Cardiac fibroblast (primary cell): ENCODE data around the gene CRACR2B.

Source experiments
- DNase-seq, 2 donors: peaks; one replicate each; pipeline versions ENCODE4 v3.0.0 to v3.0.0-alpha.2; 2010; ENCODE audit warnings: low read depth in 2 of 2
- H3K4me3 ChIP-seq, 2 donors: replicated peaks in 1 of 2; 1 replicate in 1 of 2; 2 replicates in 1 of 2; pipeline ENCODE4 v1.5.1; 2011; ENCODE audit warnings: low read depth in 2 of 2, low read length in 2 of 2, mild to moderate bottlenecking in 2 of 2, moderate library complexity in 1 of 2
- TF ChIP-seq, protein P1 (sequence below): IDR thresholded peaks from one replicate; pipeline ENCODE4 v1.5.1; 2011; ENCODE audit warnings: low read depth, mild to moderate bottlenecking, low read length, inconsistent platforms

CRACR2B gene

DNA sequence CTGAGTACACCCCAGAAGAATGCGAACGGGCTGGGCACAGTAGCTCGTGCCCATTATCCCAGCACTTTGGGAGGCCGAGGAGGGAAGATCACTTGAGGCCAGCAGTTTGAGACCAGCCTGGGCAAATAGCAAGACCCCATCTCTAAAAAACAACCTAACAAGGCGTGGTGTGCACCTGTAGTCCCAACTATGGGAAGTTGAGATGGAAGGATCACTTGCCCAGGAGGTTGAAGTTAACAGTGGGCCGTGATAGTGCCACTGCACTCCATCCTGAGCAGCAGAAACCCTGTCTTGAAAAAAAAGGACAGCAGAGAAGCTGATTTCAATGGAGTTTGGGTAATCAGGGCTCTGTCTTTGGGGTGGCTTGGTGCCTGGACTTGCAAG lies 14.7 kb upstream of the CRACR2B start:
- DNase-seq = no peak
- no peak overlapping the region for H3K4me3 ChIP-seq
- TF ChIP-seq, protein P1, sequence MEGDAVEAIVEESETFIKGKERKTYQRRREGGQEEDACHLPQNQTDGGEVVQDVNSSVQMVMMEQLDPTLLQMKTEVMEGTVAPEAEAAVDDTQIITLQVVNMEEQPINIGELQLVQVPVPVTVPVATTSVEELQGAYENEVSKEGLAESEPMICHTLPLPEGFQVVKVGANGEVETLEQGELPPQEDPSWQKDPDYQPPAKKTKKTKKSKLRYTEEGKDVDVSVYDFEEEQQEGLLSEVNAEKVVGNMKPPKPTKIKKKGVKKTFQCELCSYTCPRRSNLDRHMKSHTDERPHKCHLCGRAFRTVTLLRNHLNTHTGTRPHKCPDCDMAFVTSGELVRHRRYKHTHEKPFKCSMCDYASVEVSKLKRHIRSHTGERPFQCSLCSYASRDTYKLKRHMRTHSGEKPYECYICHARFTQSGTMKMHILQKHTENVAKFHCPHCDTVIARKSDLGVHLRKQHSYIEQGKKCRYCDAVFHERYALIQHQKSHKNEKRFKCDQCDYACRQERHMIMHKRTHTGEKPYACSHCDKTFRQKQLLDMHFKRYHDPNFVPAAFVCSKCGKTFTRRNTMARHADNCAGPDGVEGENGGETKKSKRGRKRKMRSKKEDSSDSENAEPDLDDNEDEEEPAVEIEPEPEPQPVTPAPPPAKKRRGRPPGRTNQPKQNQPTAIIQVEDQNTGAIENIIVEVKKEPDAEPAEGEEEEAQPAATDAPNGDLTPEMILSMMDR = no peak

DNA sequence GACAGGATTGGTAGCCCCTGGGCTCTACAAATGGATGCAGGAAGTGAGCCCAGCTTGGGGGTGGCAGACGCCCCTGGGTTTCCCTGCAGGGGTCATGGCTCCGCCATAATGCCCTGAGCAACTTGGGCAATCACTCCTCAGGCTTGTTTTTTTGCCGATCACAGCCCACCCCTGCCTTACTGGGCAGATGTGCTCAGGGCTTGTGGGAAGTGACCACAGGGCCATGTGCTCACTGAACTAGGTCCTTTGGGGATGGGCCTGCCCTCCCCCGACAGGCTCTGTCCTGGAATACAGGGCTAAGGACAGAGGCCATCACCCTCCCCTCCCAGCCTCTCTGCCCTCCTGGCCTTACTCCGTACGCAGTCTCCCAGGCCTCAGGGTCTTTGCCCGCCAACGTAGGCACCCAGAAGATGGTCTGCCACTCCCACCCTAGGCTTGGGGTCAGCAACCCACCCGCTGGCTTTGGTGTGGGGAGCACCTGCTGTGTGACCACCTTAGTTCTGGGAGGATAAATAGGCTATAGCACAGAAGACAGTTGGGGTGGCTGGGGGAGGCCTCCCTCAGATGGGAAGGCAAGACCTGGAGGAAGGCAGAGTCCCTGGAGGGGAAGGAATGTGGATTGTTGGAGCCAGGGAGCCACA lies 14.1 kb upstream of the CRACR2B start:
- TF ChIP-seq, protein P1 = no peak
- no peak overlapping the region for H3K4me3 ChIP-seq
- DNase-seq = no peak

DNA sequence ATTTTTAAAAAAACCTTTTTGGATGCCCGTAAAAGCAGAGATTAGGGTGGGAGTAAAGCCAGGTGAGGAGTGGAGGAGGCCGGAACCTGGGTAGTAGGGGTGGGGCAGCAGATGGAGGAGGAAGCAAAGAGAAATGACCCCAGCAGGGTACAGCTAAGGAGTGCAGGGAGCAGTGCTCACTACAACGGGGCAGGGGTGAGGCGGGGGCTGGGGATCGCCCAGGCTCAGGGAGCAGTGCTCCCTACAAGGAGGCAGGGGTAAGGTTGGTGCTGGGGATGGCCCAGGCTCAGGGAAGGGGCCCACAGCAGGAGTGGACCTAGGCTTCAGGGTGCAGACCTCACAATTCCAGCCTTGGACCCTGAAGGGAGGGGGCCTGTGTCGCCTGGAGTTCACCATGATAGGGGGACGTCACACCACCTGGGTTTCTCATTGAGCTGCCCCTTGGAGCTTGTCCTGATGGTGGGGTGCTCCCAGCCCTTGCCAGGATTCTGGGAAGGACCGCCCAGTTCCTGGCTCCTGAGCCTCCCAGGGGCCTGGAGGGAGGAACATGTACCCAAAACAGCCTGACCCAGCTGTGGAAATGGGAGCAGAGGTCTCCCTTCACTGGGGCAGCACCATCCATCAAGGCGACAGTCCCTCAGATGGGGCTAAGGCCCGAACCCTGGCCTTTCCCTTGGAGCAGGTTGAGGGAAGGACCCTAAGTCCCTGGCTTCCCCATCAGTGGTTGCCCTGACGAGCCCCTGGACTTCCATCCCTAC lies 11.9 kb upstream of the CRACR2B start:
- DNase-seq = no peak
- H3K4me3 ChIP-seq = no peak overlapping the region
- TF ChIP-seq, protein P1 = no peak

DNA sequence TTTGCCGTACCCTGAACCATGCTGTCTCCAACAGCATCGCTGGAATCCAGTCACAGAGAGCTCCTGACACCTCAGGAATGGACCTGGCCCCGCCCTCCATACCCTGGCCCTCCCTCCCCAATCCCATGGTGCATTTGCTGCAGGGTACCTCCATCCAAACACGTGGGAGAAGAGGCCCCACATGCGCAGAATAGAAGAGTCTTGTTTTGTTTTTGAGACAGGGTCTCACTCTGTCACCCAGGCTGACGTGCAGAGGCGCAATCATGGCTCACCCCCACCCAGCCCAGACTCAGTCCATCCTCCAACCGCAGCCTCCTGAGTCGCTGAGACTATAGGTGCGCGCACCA lies 11.3 kb upstream of the CRACR2B start:
- TF ChIP-seq, protein P1 = no peak
- DNase-seq = no peak
- H3K4me3 ChIP-seq = no peak overlapping the region

DNA sequence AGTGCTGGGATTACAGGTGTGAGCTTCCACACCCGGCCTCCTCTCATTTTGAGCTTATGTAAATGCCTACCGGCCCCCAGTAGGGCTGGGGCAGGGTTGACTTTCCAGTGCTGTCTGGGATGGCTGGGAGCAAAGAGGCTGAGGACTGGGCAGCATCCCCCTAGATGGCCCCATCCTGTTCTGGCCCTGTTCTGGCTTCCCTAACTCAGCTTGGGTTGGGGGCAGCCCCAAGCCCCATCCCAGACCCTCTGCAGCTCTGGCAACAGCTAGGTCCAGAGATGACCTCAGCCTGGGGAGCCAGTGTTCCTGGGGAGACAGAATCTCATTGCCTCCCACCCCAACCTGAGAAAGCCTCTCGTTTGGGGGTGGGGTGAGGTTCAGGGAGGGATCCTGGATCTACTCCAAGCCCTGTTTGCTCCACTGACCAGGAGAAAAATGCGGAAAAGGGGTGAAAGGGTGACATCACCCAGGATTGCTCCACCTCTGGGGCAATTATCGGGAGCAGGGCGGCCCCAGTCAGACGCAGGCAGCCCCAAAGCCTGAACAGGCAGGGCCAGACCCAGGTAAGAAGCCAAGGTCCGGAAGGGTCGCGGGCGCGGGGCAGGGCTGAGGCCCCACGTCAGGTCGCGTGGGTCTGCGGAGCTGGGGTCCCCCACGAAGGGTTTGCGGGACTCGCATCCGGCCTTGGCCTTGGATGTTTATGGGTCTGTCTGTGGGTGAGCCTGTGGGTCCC lies 9.2 kb upstream of the CRACR2B start, which contains the start of gene PNPLA2:
PNPLA2 (plus strand) TSS at position 519 of the 733 bp plus-strand sequence. CDS start 805 bp downstream, outside the sequence.
- peak within 1 kb of the TSS; percentile 72 to 76 for H3K4me3 ChIP-seq
- TF ChIP-seq, protein P1 = no peak
- DNase-seq = peak; percentile 73 to 75

DNA sequence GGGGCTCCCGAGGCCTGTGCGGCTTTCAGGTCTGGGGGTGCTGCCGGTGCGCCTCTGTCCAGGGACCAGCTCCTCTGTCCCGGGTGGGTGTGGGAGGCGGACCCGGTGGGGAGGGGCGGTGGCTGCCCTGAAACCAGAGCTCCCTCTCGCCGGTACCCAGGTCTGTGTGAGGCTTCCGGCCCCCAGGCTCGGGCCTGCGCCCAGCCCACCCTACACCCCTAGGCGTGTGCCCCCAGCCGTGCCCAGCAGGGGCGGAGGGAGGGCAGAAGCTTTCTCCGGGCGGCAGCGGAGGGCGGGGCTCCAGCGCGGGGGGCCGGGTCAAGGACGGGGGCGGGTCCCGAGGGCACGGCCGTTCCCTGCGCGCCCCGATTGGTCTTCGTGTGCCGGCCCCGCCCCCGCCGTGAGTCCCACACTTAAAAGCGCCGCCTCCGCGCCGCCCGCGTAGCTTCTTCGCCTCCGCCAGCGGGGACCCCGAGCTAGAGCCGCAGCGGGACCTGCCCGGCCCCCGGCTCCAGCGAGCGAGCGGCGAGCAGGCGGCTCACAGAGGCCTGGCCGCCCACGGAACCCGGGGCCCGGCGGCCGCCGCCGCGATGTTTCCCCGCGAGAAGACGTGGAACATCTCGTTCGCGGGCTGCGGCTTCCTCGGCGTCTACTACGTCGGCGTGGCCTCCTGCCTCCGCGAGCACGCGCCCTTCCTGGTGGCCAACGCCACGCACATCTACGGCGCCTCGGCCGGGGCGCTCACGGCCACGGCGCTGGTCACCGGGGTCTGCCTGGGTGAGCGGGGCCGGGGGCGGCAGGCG lies 8.4 kb upstream of the CRACR2B start:
- H3K4me3 ChIP-seq = peak overlapping the region; percentile 72 to 76
- DNase-seq = peak; percentile 81 to 92
- TF ChIP-seq, protein P1 = peak; percentile 8
